ENCODE measurements around the gene PRKCQ. TPM values are rescaled to one million over a fixed set of nuclear protein-coding genes. Genes with fewer than 3 reads are reported as not detected.

The PRKCQ gene
- total and polyA plus RNA-seq, 2 of the 4 experiments (the other 2 are of a cell fraction): under 0.01 to 0.03 TPM

GRCh38 chr10:6603142-6604125 is 23.4 kb upstream of the PRKCQ start (continued):
- TF ChIP-seq SMC3 (IDR thresholded peaks at IDR 0.05; ENCODE audit: low read depth, low read length) (no peak), CEBPB (IDR thresholded peaks at IDR 0.05; ENCODE audit: low read depth, low read length) (no peak)

DNA sequence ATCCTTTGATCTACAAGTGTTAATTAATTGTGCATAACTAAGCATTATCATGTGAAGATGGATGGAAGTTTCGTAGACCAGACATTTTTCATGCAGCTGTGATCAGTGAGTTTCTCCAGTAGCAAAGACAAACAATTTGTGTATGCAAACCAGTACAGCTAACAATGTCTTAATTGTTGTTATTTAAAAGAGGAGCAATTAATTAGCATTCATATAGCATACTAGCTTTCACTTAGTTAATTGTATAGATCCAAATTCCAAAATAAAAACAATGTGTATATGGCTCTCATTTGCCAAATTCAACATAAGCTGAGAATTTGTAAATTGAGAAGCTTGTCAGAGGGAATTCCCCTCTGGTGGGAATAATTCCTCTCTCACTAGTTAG is 22.6 kb upstream of the PRKCQ start:
- Histone ChIP-seq H3K4ac (ENCODE audit: low read depth, low read length) (no peak overlapping the region), H3K9me1 (ENCODE audit: insufficient read depth, low read length) (no peaks in the 10 kb centered on the region), H3K23ac (ENCODE audit: low read depth, low read length) (no peak overlapping the region), H3K79me1 (ENCODE audit: low read depth in 1 of 2, low read length in 2 of 2) (no peaks in the 10 kb centered on the region), H2BK15ac (ENCODE audit: low read depth, low read length) (no peak overlapping the region), H3K9ac (ENCODE audit: low read depth, low read length) (no peak overlapping the region), H3K27ac (ENCODE audit: insufficient read depth, low read length) (no peak overlapping the region), H2BK5ac (ENCODE audit: low read depth, low read length, poor library complexity, severe bottlenecking) (no peak overlapping the region), H4K8ac (ENCODE audit: low read depth in 2 of 2, low read length in 2 of 2) (no peak overlapping the region), H3K4me1 (ENCODE audit: control insufficient read depth, insufficient read depth, low read length) (no peaks in the 10 kb centered on the region), H3K27me3 (ENCODE audit: control insufficient read depth, insufficient read depth, low read length) (no peaks in the 10 kb centered on the region), H3K18ac (ENCODE audit: low read depth, low read length) (no peak overlapping the region), H3K9me3 (ENCODE audit: control insufficient read depth, insufficient read depth, low read length) (no peaks in the 10 kb centered on the region), H2AK9ac (replicated peaks; ENCODE audit: low read depth, low read length, poor library complexity) (no peak overlapping the region), H3K14ac (replicated peaks; ENCODE audit: low read depth, low read length) (no peak overlapping the region), H4K5ac (ENCODE audit: low read depth, low read length) (no peak overlapping the region), H3K4me2 (ENCODE audit: low read depth, low read length) (no peak overlapping the region), H4K91ac (ENCODE audit: insufficient read depth, low read depth, low read length) (no peak overlapping the region), H3K56ac (ENCODE audit: extremely low read depth, insufficient read depth, low read length) (no peak overlapping the region), H3K36me3 (ENCODE audit: control insufficient read depth, insufficient read depth, low read length) (no peaks in the 10 kb centered on the region), H2AK5ac (ENCODE audit: low read depth, low read length) (no peak overlapping the region), H4K20me1 (ENCODE audit: insufficient read depth, low read length) (no peaks in the 10 kb centered on the region), H3K4me3 (ENCODE audit: insufficient read depth, low read depth, low read length) (no peak overlapping the region), H2BK120ac (ENCODE audit: low read depth, low read length) (no peak overlapping the region), H2BK20ac (ENCODE audit: low read depth, low read length) (no peak overlapping the region), H2AFZ (replicated peaks; ENCODE audit: low read length, poor library complexity) (no peak overlapping the region)
- WGBS, 2 experiments (ENCODE audit: extremely low coverage in 2 of 2, insufficient read length in 1 of 2): no CpG with 5 or more reads among the region's 1 CpG
- BruUV-seq (replicated peaks): no TSS peak
- dilution Hi-C loops (cut with HindIII; ENCODE audit: low sequenced_read_pairs, unreplicated experiment) (no loop called here), in situ Hi-C loops (cut with MboI; ENCODE audit: low sequenced_read_pairs) (no loop called here), intact Hi-C loops (cut with micrococcal nuclease) (no loop called here)
- DNase-seq (no peak), ATAC-seq (ENCODE audit: low read depth) (no peak)
- CTCF ChIA-PET: interaction anchor here (0.6 kb wide), 1 partner anchor 57 kb away, joined by 3 read pairs; no protein-coding TSS in a partner anchor
- POLR2A ChIA-PET (ENCODE audit: unreplicated experiment): no interaction called here
- TF ChIP-seq, protein P1, sequence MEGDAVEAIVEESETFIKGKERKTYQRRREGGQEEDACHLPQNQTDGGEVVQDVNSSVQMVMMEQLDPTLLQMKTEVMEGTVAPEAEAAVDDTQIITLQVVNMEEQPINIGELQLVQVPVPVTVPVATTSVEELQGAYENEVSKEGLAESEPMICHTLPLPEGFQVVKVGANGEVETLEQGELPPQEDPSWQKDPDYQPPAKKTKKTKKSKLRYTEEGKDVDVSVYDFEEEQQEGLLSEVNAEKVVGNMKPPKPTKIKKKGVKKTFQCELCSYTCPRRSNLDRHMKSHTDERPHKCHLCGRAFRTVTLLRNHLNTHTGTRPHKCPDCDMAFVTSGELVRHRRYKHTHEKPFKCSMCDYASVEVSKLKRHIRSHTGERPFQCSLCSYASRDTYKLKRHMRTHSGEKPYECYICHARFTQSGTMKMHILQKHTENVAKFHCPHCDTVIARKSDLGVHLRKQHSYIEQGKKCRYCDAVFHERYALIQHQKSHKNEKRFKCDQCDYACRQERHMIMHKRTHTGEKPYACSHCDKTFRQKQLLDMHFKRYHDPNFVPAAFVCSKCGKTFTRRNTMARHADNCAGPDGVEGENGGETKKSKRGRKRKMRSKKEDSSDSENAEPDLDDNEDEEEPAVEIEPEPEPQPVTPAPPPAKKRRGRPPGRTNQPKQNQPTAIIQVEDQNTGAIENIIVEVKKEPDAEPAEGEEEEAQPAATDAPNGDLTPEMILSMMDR (conservative IDR thresholded peaks at IDR 0.05; ENCODE audit: low read depth, low read length): no peak
- TF ChIP-seq RAD21 (IDR thresholded peaks at IDR 0.05; ENCODE audit: low read length) (no peak), RCOR1 (IDR thresholded peaks at IDR 0.05; ENCODE audit: insufficient replicate concordance, low read length) (no peak), FOS (IDR thresholded peaks at IDR 0.05; ENCODE audit: low read depth, low read length) (no peak), MAZ (IDR thresholded peaks at IDR 0.05; ENCODE audit: borderline replicate concordance, low read depth, low read length) (no peak), MXI1 (IDR thresholded peaks at IDR 0.05; ENCODE audit: borderline replicate concordance, low read depth, low read length) (no peak), CEBPB (IDR thresholded peaks at IDR 0.05; ENCODE audit: low read depth, low read length) (no peak), BHLHE40 (IDR thresholded peaks at IDR 0.05; ENCODE audit: low read depth, low read length) (no peak), CHD1 (IDR thresholded peaks at IDR 0.05; ENCODE audit: low read depth, low read length) (no peak), RFX5 (IDR thresholded peaks at IDR 0.05; ENCODE audit: low read depth, low read length) (no peak), MAFK (IDR thresholded peaks at IDR 0.05; ENCODE audit: low read depth, low read length) (no peak), SMC3 (IDR thresholded peaks at IDR 0.05; ENCODE audit: low read depth, low read length) (no peak), POLR2A (IDR thresholded peaks at IDR 0.05; ENCODE audit: low read depth, low read length) (no peak), NFE2L2 (IDR thresholded peaks at IDR 0.05; ENCODE audit: low read depth, low read length) (no peak)
